Thoracic aorta (tissue), 2 donors: Measurements from ENCODE around the gene GARRE1. TPM values are rescaled to one million over a fixed set of nuclear protein-coding genes. Genes with fewer than 3 reads are reported as not detected.
"Not testable (repeated sequence)": the region's sequence is repeated elsewhere in the genome, so short reads cannot be mapped to it uniquely, and the experiment has no call there.

Source experiments
- ATAC-seq: fragments of 150-250 bp; one replicate; pipeline ENCODE4 v1.8.0; 2017; ENCODE audit warnings: low read depth; ENCODE audit not compliant: insufficient number of reproducible peaks, low FRiP score
- DNase-seq: peaks from one replicate; pipeline ENCODE4 v3.0.0-alpha.2; 2020; ENCODE audit warnings: low spot score
- H3K27ac ChIP-seq, 2 donors: fragments of 200-600 bp; sonication (generic); 1 replicate in 1 of 2; 2 replicates in 1 of 2; pipeline ENCODE4 v1.5.1; 2016; ENCODE audit warnings: mild to moderate bottlenecking in 2 of 2, moderate library complexity in 2 of 2
- H3K27me3 ChIP-seq: fragments of 200-600 bp; sonication (generic); replicated peaks from 2 replicates; pipeline ENCODE4 v1.6.0; 2016; ENCODE audit warnings: mild to moderate bottlenecking; ENCODE audit not compliant: insufficient read depth
- H3K36me3 ChIP-seq: fragments of 200-600 bp; sonication (generic); one replicate; pipeline ENCODE4 v1.5.1; 2016
- H3K4me1 ChIP-seq, 2 donors: fragments of 200-600 bp; sonication (generic); 1 replicate in 1 of 2; 2 replicates in 1 of 2; pipeline versions ENCODE4 v1.5.1 to v1.6.0; 2016; ENCODE audit warnings: low read depth in 2 of 2, mild to moderate bottlenecking in 1 of 2; ENCODE audit not compliant: control insufficient read depth in 1 of 2
- H3K4me3 ChIP-seq: fragments of 200-600 bp; sonication (generic); 2 replicates; pipeline ENCODE4 v1.5.1; 2016; ENCODE audit warnings: mild to moderate bottlenecking
- H3K9me3 ChIP-seq: fragments of 200-600 bp; sonication (generic); 2 replicates; pipeline ENCODE4 v1.5.1; 2016
- CTCF ChIP-seq: fragments of 200-600 bp; sonication (generic); IDR thresholded peaks from one replicate; pipeline ENCODE4 v1.5.1; 2019; ENCODE audit warnings: antibody characterized with exemption
- total RNA-seq, 2 donors: library from RNA; depleted of rRNA; stranded (reverse); fragments of >200 nt; gene quantifications; one replicate each; pipeline versions ENCODE4 v1.1.0 to v1.2.3, GENCODE V29; 2016

Gene GARRE1
- total RNA-seq, 2 donors from 2014 or later: 31.4 to 37.5 TPM

- H3K27me3 ChIP-seq: no peaks in the 10 kb centered on the region
- no peaks in the 10 kb centered on the region for H3K9me3 ChIP-seq
- no peak for ATAC-seq
- no peaks in the 10 kb centered on the region for H3K36me3 ChIP-seq
- DNase-seq: no peak
- no peak overlapping the region for H3K27ac ChIP-seq
- H3K4me3 ChIP-seq: no peak overlapping the region
- peaks cover 0 to 5% of the 10 kb centered on the region in 2 donors for H3K4me1 ChIP-seq
- no peak for TF ChIP-seq CTCF
Observed at GRCh38 chr19:34244611-34245299, 9.6 kb upstream of the GARRE1 start.

- ATAC-seq (no peak), DNase-seq (no peak)
- Histone ChIP-seq H3K4me3 (no peak overlapping the region), H3K36me3 (no peaks in the 10 kb centered on the region), H3K4me1 (peaks cover 0 to 5% of the 10 kb centered on the region in 2 donors), H3K27me3 (no peaks in the 10 kb centered on the region), H3K9me3 (no peaks in the 10 kb centered on the region), H3K27ac (peak overlapping the region in 1 of 2 donors; percentile 33)
- no peak for TF ChIP-seq CTCF
Observed at GRCh38 chr19:34246340-34246739, 8.0 kb upstream of the GARRE1 start.

GRCh38 chr19:34248941-34249340, 5.4 kb upstream of the GARRE1 start:
- no peak for TF ChIP-seq CTCF
- Histone ChIP-seq H3K36me3 (no peaks in the 10 kb centered on the region), H3K4me3 (no peak overlapping the region), H3K4me1 (peaks cover 0 to 5% of the 10 kb centered on the region in 2 donors), H3K27ac (no peak overlapping the region), H3K9me3 (no peaks in the 10 kb centered on the region), H3K27me3 (no peaks in the 10 kb centered on the region)
- DNase-seq: no peak
- ATAC-seq: no peak

GRCh38 chr19:34253167-34253566, 1.2 kb upstream of the GARRE1 start:
- not testable (repeated sequence) for H3K4me3 ChIP-seq, H3K9me3 ChIP-seq, ATAC-seq, H3K27me3 ChIP-seq, DNase-seq, H3K27ac ChIP-seq, H3K36me3 ChIP-seq
- H3K4me1 ChIP-seq: peaks cover 18 to 25% of the 10 kb centered on the region in 2 donors

- not testable (repeated sequence) for H3K9me3 ChIP-seq, H3K27me3 ChIP-seq, H3K36me3 ChIP-seq, ATAC-seq, DNase-seq
- Histone ChIP-seq H3K4me3 (peak overlapping the region; percentile 97), H3K27ac (peak overlapping the region; percentile 91 to 98), H3K4me1 (peaks cover 18 to 25% of the 10 kb centered on the region in 2 donors)
Observed at GRCh38 chr19:34253681-34254045, 691 bp upstream of the GARRE1 start.

GRCh38 chr19:34254698-34255432, 511 bp downstream of the GARRE1 start:
- DNase-seq (no peak), ATAC-seq (peak; percentile 35)
- H3K36me3 ChIP-seq: no peaks in the 10 kb centered on the region
- no peaks in the 10 kb centered on the region for H3K9me3 ChIP-seq
- no peaks in the 10 kb centered on the region for H3K27me3 ChIP-seq
- peaks cover 22 to 29% of the 10 kb centered on the region in 2 donors for H3K4me1 ChIP-seq
- H3K27ac ChIP-seq: peak overlapping the region; percentile 76 to 87
- peak overlapping the region; percentile 97 for H3K4me3 ChIP-seq
- TF ChIP-seq CTCF: no peak
